Neural progenitor cell (in vitro differentiated cells): ENCODE results near the gene SIX3. TPM values are rescaled to one million over a fixed set of nuclear protein-coding genes. Genes with fewer than 3 reads are reported as not detected.

Experiments
- DNase-seq: peaks from one replicate; pipeline ENCODE4 v3.0.0-alpha.2; 2016; ENCODE audit warnings: low spot score
- H2AFZ ChIP-seq: fragments of 200-600 bp; sonication (generic); replicated peaks from 2 replicates; pipeline ENCODE4 v1.6.1; 2016; ENCODE audit warnings: antibody characterized with exemption
- H3F3A ChIP-seq: fragments of 200-600 bp; sonication (generic); 2 replicates; pipeline ENCODE4 v1.6.1; 2016; ENCODE audit warnings: antibody characterized with exemption, low read depth
- H3K27ac ChIP-seq: fragments of 200-600 bp; sonication (generic); 2 replicates; pipeline ENCODE4 v1.5.1; 2016; ENCODE audit warnings: mild to moderate bottlenecking
- H3K27me3 ChIP-seq: fragments of 200-600 bp; sonication (generic); 2 replicates; pipeline ENCODE4 v1.6.1; 2016; ENCODE audit warnings: mild to moderate bottlenecking, moderate library complexity
- H3K36me3 ChIP-seq: fragments of 200-600 bp; sonication (generic); 2 replicates; pipeline ENCODE4 v1.5.1; 2016
- H3K4me1 ChIP-seq: fragments of 200-600 bp; sonication (generic); 2 replicates; pipeline ENCODE4 v1.6.1; 2016; ENCODE audit warnings: mixed run types
- H3K4me2 ChIP-seq: fragments of 200-600 bp; sonication (generic); 2 replicates; pipeline ENCODE4 v1.6.1; 2016
- H3K4me3 ChIP-seq: fragments of 200-600 bp; sonication (generic); 2 replicates; pipeline ENCODE4 v1.5.1; 2016
- H3K79me2 ChIP-seq: fragments of 200-600 bp; sonication (generic); 2 replicates; pipeline ENCODE4 v1.6.1; 2016; ENCODE audit warnings: low read depth
- H3K9ac ChIP-seq: fragments of 200-600 bp; sonication (generic); 2 replicates; pipeline ENCODE4 v1.6.1; 2016
- H3K9me3 ChIP-seq: fragments of 200-600 bp; sonication (generic); 2 replicates; pipeline ENCODE4 v1.5.1; 2016; ENCODE audit warnings: low read depth
- H4K20me1 ChIP-seq: fragments of 200-600 bp; sonication (generic); 2 replicates; pipeline ENCODE4 v1.6.1; 2016; ENCODE audit warnings: low read depth
- H3K27ac Mint-ChIP-seq: 3 replicates; pipeline ENCODE4 v1.8.0; 2021; ENCODE audit warnings: mixed read lengths
- H3K27me3 Mint-ChIP-seq: 2 replicates; pipeline ENCODE4 v1.8.0; 2022; ENCODE audit warnings: low read depth, mild to moderate bottlenecking, inconsistent platforms, moderate library complexity, mixed read lengths; ENCODE audit not compliant: insufficient read depth
- H3K36me3 Mint-ChIP-seq: 3 replicates; pipeline ENCODE4 v1.8.0; 2021; ENCODE audit warnings: mixed read lengths
- H3K4me1 Mint-ChIP-seq: 3 replicates; pipeline ENCODE4 v1.8.0; 2021; ENCODE audit warnings: mixed read lengths
- H3K4me3 Mint-ChIP-seq: 3 replicates; pipeline ENCODE4 v1.8.0; 2021; ENCODE audit warnings: mild to moderate bottlenecking, moderate library complexity, mixed read lengths
- H3K9me3 Mint-ChIP-seq: 3 replicates; pipeline ENCODE4 v1.8.0; 2020; ENCODE audit warnings: mixed read lengths
- EZH2 ChIP-seq: fragments of 200-600 bp; sonication (generic); IDR thresholded peaks from 2 replicates; pipeline ENCODE4 v1.6.1; 2017; ENCODE audit warnings: antibody characterized with exemption, mild to moderate bottlenecking, moderate library complexity
- EZH2phosphoT487 ChIP-seq: fragments of 200-600 bp; sonication (generic); IDR thresholded peaks from 2 replicates; pipeline ENCODE4 v1.6.1; 2017; ENCODE audit warnings: antibody characterized with exemption
- total RNA-seq: library from RNA; depleted of rRNA; stranded (reverse); fragments of >200 nt; gene quantifications from 2 replicates; pipeline ENCODE4 v1.2.3, GENCODE V29; 2015; ENCODE audit warnings: low replicate concordance
- TF ChIP-seq, protein P1 (sequence below): fragments of 200-600 bp; sonication (generic); IDR thresholded peaks from 2 replicates; pipeline ENCODE4 v1.5.1; 2017; ENCODE audit warnings: antibody characterized with exemption, mild to moderate bottlenecking

The SIX3 gene
- total RNA-seq, 1 donor from 2014 or later = 14.5 TPM

DNA sequence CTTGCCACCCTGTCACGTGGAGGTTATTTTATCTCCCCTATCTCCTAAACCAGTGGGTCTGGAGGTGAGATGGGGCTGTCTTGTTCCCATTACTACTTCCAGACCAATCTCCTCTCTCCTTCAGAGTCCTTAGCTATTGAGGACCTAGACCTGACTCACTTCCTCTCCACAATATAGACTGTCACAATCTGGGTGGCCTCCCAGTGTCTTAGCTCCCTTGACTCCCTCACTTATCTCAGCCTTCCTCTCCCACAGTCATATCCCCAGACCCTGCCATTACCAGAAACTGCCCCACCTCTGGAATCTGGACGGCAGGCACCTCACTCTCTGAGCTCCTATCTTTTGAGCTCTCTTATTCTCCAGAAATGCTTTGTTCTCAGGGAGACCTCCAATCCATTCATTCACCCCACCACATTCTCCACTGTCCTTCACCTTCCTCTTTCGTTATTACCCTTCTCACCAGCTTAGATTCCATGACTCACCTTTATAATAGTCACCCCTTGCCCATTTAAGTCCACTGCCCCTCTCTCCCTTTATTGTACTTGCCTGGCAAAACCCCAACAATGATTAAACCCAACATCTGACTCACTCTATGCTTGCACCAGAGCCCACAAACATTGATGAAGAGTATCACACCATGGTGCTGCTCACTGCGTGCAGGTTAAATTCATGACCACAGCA is 23.3 kb upstream of the SIX3 start:
- H2AFZ ChIP-seq = no peak overlapping the region
- Mint-ChIP-seq H3K36me3 (no peaks in the 10 kb centered on the region), H3K4me3 (no peak overlapping the region), H3K4me1 (peaks cover 13% of the 10 kb centered on the region), H3K9me3 (peaks cover 3% of the 10 kb centered on the region), H3K27ac (no peak overlapping the region), H3K27me3 (peaks cover 17% of the 10 kb centered on the region)
- H3K4me2 ChIP-seq = no peak overlapping the region
- no peak overlapping the region for H3K9ac ChIP-seq
- TF ChIP-seq EZH2 (no peak), EZH2phosphoT487 (no peak)
- TF ChIP-seq, protein P1, sequence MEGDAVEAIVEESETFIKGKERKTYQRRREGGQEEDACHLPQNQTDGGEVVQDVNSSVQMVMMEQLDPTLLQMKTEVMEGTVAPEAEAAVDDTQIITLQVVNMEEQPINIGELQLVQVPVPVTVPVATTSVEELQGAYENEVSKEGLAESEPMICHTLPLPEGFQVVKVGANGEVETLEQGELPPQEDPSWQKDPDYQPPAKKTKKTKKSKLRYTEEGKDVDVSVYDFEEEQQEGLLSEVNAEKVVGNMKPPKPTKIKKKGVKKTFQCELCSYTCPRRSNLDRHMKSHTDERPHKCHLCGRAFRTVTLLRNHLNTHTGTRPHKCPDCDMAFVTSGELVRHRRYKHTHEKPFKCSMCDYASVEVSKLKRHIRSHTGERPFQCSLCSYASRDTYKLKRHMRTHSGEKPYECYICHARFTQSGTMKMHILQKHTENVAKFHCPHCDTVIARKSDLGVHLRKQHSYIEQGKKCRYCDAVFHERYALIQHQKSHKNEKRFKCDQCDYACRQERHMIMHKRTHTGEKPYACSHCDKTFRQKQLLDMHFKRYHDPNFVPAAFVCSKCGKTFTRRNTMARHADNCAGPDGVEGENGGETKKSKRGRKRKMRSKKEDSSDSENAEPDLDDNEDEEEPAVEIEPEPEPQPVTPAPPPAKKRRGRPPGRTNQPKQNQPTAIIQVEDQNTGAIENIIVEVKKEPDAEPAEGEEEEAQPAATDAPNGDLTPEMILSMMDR = no peak
- no peaks in the 10 kb centered on the region for H3K36me3 ChIP-seq
- H3F3A ChIP-seq = peaks cover 16% of the 10 kb centered on the region
- no peak for DNase-seq
- no peaks in the 10 kb centered on the region for H3K79me2 ChIP-seq
- no peak overlapping the region for H3K27ac ChIP-seq
- no peaks in the 10 kb centered on the region for H3K9me3 ChIP-seq
- peaks cover 27% of the 10 kb centered on the region for H3K4me1 ChIP-seq
- H3K27me3 ChIP-seq = no peaks in the 10 kb centered on the region
- H4K20me1 ChIP-seq = no peaks in the 10 kb centered on the region
- no peak overlapping the region for H3K4me3 ChIP-seq

DNA sequence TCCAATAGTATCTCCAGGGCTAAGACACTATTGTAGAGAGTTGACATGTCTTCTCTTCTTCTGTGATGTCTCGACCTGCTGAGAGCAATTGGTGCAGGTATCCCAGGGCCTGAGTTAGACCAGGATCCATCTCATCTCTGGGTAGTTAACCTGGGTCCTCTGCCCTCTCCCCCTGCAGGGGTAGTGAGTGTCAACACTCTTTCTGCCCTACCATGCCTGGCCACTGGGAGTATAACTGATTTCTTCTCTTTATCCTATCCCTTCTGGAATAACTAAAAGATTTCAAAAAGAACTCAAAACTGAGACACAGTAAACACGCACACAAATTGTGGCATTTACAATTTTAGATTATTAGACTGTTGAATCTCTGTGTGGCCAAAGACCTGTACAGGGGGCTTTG is 20.8 kb upstream of the SIX3 start:
- peaks cover 13% of the 10 kb centered on the region for H4K20me1 ChIP-seq
- Mint-ChIP-seq H3K9me3 (peaks cover 3% of the 10 kb centered on the region), H3K36me3 (no peaks in the 10 kb centered on the region), H3K27ac (no peak overlapping the region), H3K4me1 (peaks cover 7% of the 10 kb centered on the region), H3K27me3 (peaks cover 41% of the 10 kb centered on the region), H3K4me3 (no peak overlapping the region)
- H3K79me2 ChIP-seq = peaks cover 21% of the 10 kb centered on the region
- H3K9ac ChIP-seq = no peak overlapping the region
- H3K4me2 ChIP-seq = no peak overlapping the region
- H3K27ac ChIP-seq = no peak overlapping the region
- H3K4me3 ChIP-seq = no peak overlapping the region
- no peak overlapping the region for H2AFZ ChIP-seq
- H3K9me3 ChIP-seq = no peaks in the 10 kb centered on the region
- no peak for TF ChIP-seq EZH2
- TF ChIP-seq, protein P1 = peak; percentile 21
- H3F3A ChIP-seq = peaks cover 36% of the 10 kb centered on the region
- peaks cover 12% of the 10 kb centered on the region for H3K27me3 ChIP-seq
- H3K36me3 ChIP-seq = no peaks in the 10 kb centered on the region
- peaks cover 37% of the 10 kb centered on the region for H3K4me1 ChIP-seq
- no peak for DNase-seq

DNA sequence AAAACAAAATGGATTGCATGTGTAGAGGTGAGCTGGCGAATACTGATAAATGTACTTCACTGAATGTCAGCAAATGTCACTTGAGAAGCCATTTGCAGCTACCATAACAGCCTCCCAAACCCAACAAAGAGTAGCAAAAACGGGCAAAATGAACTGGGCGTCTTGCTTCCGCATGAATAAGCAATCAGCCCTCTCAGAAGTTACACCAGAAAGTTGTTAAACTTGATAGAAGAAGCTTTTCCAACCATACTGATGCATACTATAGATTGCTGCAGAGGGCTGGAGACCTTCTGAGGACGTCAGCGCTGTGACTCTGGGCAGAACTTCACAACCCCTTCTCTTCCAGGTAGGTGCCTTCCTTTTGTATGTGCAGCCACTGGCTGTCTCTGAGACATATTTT is 18.7 kb upstream of the SIX3 start:
- H3K4me2 ChIP-seq = no peak overlapping the region
- H2AFZ ChIP-seq = no peak overlapping the region
- H3K27ac Mint-ChIP-seq = no peak overlapping the region
- H3K36me3 ChIP-seq = no peaks in the 10 kb centered on the region
- H3K36me3 Mint-ChIP-seq = no peaks in the 10 kb centered on the region
- H3K4me1 ChIP-seq = peaks cover 56% of the 10 kb centered on the region
- DNase-seq = no peak
- H4K20me1 ChIP-seq = peaks cover 33% of the 10 kb centered on the region
- H3F3A ChIP-seq = peaks cover 56% of the 10 kb centered on the region
- H3K79me2 ChIP-seq = peaks cover 42% of the 10 kb centered on the region
- no peak overlapping the region for H3K9ac ChIP-seq
- no peak overlapping the region for H3K4me3 Mint-ChIP-seq
- peaks cover 3% of the 10 kb centered on the region for H3K9me3 Mint-ChIP-seq
- peaks cover 32% of the 10 kb centered on the region for H3K27me3 ChIP-seq
- no peak for TF ChIP-seq EZH2
- TF ChIP-seq, protein P1 = no peak
- no peak for TF ChIP-seq EZH2phosphoT487
- peaks cover 10% of the 10 kb centered on the region for H3K4me1 Mint-ChIP-seq
- no peak overlapping the region for H3K4me3 ChIP-seq
- H3K9me3 ChIP-seq = no peaks in the 10 kb centered on the region
- peaks cover 58% of the 10 kb centered on the region for H3K27me3 Mint-ChIP-seq
- no peak overlapping the region for H3K27ac ChIP-seq
